ENCODE measurements around the gene CTRB1.
"Not testable (repeated sequence)": the region's sequence is repeated elsewhere in the genome, so short reads cannot be mapped to it uniquely, and the experiment has no call there.

Gene CTRB1

GRCh38 chr16:75241955-75242354 is 23.2 kb downstream of the CTRB1 start:
- no CpG with 5 or more reads among the region's 13 CpGs for WGBS (ENCODE audit: extremely low coverage, insufficient coverage, low lambda C conversion rate)

GRCh38 chr16:75242436-75243078 is 23.8 kb downstream of the CTRB1 start:
- H3K9ac ChIP-seq (ENCODE audit: low read length); H3K27me3 ChIP-seq (ENCODE audit: insufficient read depth, low read length, poor library complexity); H2AK5ac ChIP-seq (ENCODE audit: low read length); H4K5ac ChIP-seq (ENCODE audit: low read length); H2BK120ac ChIP-seq (ENCODE audit: low read depth, low read length); H3K18ac ChIP-seq (ENCODE audit: low read length); H3K23ac ChIP-seq (ENCODE audit: low read length); H3K56ac ChIP-seq (ENCODE audit: low read length); H2BK5ac ChIP-seq (ENCODE audit: low read length); H3K27ac ChIP-seq (ENCODE audit: low read depth, low read length); H2BK15ac ChIP-seq (replicated peaks; ENCODE audit: low read depth); H3K36me3 ChIP-seq (ENCODE audit: control insufficient read depth, insufficient read depth, low read length); DNase-seq; H3K4ac ChIP-seq (ENCODE audit: low read depth, low read length); H3K4me2 ChIP-seq (ENCODE audit: low read length); H3K4me3 ChIP-seq (ENCODE audit: low read length); H4K8ac ChIP-seq (ENCODE audit: low read depth, low read length): not testable (repeated sequence)
- H3K4me1 ChIP-seq (ENCODE audit: control insufficient read depth, low read depth, low read length), result peaks cover 16% of the 10 kb centered on the region
- no CpG with 5 or more reads among the region's 27 CpGs for WGBS (ENCODE audit: extremely low coverage, insufficient coverage, low lambda C conversion rate)
- peaks cover 84% of the 10 kb centered on the region for H3K79me2 ChIP-seq (ENCODE audit: control insufficient read depth, insufficient read depth, low read length)
- H3K79me1 ChIP-seq (ENCODE audit: low read length), result peaks cover 27% of the 10 kb centered on the region

More at GRCh38 chr16:75241955-75242354, 23.2 kb downstream of the CTRB1 start:
- Histone ChIP-seq H3K4ac (ENCODE audit: low read depth, low read length) (no peak overlapping the region), H3K27me3 (ENCODE audit: insufficient read depth, low read length, poor library complexity) (no peaks in the 10 kb centered on the region), H2AK5ac (ENCODE audit: low read length) (no peak overlapping the region), H2BK15ac (replicated peaks; ENCODE audit: low read depth) (no peak overlapping the region), H3K9ac (ENCODE audit: low read length) (no peak overlapping the region), H3K4me3 (ENCODE audit: low read length) (no peak overlapping the region), H4K5ac (ENCODE audit: low read length) (no peak overlapping the region), H3K36me3 (ENCODE audit: control insufficient read depth, insufficient read depth, low read length) (peaks cover 7% of the 10 kb centered on the region), H2BK5ac (ENCODE audit: low read length) (no peak overlapping the region), H3K4me1 (ENCODE audit: control insufficient read depth, low read depth, low read length) (peaks cover 13% of the 10 kb centered on the region), H3K56ac (ENCODE audit: low read length) (no peak overlapping the region), H3K27ac (ENCODE audit: low read depth, low read length) (no peak overlapping the region), H2BK120ac (ENCODE audit: low read depth, low read length) (no peak overlapping the region), H4K8ac (ENCODE audit: low read depth, low read length) (no peak overlapping the region), H3K79me2 (ENCODE audit: control insufficient read depth, insufficient read depth, low read length) (peaks cover 78% of the 10 kb centered on the region), H3K4me2 (ENCODE audit: low read length) (no peak overlapping the region), H3K18ac (ENCODE audit: low read length) (no peak overlapping the region), H3K23ac (ENCODE audit: low read length) (no peak overlapping the region), H3K79me1 (ENCODE audit: low read length) (peaks cover 26% of the 10 kb centered on the region)
- no peak for DNase-seq

- Histone ChIP-seq H3K79me1 (ENCODE audit: low read length) (peaks cover 28% of the 10 kb centered on the region), H3K79me2 (ENCODE audit: control insufficient read depth, insufficient read depth, low read length) (peaks cover 89% of the 10 kb centered on the region), H3K4me2 (ENCODE audit: low read length) (no peak overlapping the region), H2BK120ac (ENCODE audit: low read depth, low read length) (no peak overlapping the region), H4K5ac (ENCODE audit: low read length) (no peak overlapping the region), H3K9ac (ENCODE audit: low read length) (peak overlapping the region; percentile 24), H3K27ac (ENCODE audit: low read depth, low read length) (no peak overlapping the region), H3K36me3 (ENCODE audit: control insufficient read depth, insufficient read depth, low read length) (peaks cover 7% of the 10 kb centered on the region), H3K56ac (ENCODE audit: low read length) (peak overlapping the region; percentile 81), H3K4me1 (ENCODE audit: control insufficient read depth, low read depth, low read length) (peaks cover 16% of the 10 kb centered on the region), H2BK5ac (ENCODE audit: low read length) (no peak overlapping the region), H2AK5ac (ENCODE audit: low read length) (no peak overlapping the region), H3K18ac (ENCODE audit: low read length) (peak overlapping the region; percentile 31), H3K4me3 (ENCODE audit: low read length) (no peak overlapping the region), H4K8ac (ENCODE audit: low read depth, low read length) (no peak overlapping the region), H3K27me3 (ENCODE audit: insufficient read depth, low read length, poor library complexity) (no peaks in the 10 kb centered on the region), H2BK15ac (replicated peaks; ENCODE audit: low read depth) (no peak overlapping the region), H3K4ac (ENCODE audit: low read depth, low read length) (no peak overlapping the region), H3K23ac (ENCODE audit: low read length) (peak overlapping the region; percentile 24)
- DNase-seq, result no peak
- WGBS (ENCODE audit: extremely low coverage, insufficient coverage, low lambda C conversion rate), result no CpG with 5 or more reads among the region's 20 CpGs
These were observed 25.0 kb downstream of the CTRB1 start for GRCh38 chr16:75243667-75244224.

GRCh38 chr16:75244225-75244809 is 25.5 kb downstream of the CTRB1 start:
- no peak overlapping the region for H4K5ac ChIP-seq (ENCODE audit: low read length)
- H3K9ac ChIP-seq (ENCODE audit: low read length), result peak overlapping the region; percentile 59
- DNase-seq, result no peak
- H3K18ac ChIP-seq (ENCODE audit: low read length), result peak overlapping the region; percentile 31
- H3K79me2 ChIP-seq (ENCODE audit: control insufficient read depth, insufficient read depth, low read length), result peaks cover 89% of the 10 kb centered on the region
- no peak overlapping the region for H3K4me3 ChIP-seq (ENCODE audit: low read length)
- H3K4ac ChIP-seq (ENCODE audit: low read depth, low read length), result peak overlapping the region; percentile 31
- peak overlapping the region; percentile 97 for H3K23ac ChIP-seq (ENCODE audit: low read length)
- no peak overlapping the region for H3K4me2 ChIP-seq (ENCODE audit: low read length)
- H2AK5ac ChIP-seq (ENCODE audit: low read length), result peak overlapping the region; percentile 82
- peak overlapping the region; percentile 92 for H3K27ac ChIP-seq (ENCODE audit: low read depth, low read length)
- H2BK5ac ChIP-seq (ENCODE audit: low read length), result peak overlapping the region; percentile 80
- no CpG with 5 or more reads among the region's 7 CpGs for WGBS (ENCODE audit: extremely low coverage, insufficient coverage, low lambda C conversion rate)
- H4K8ac ChIP-seq (ENCODE audit: low read depth, low read length), result no peak overlapping the region
- H3K4me1 ChIP-seq (ENCODE audit: control insufficient read depth, low read depth, low read length), result peaks cover 16% of the 10 kb centered on the region
- no peak overlapping the region for H2BK15ac ChIP-seq (replicated peaks; ENCODE audit: low read depth)
- H2BK120ac ChIP-seq (ENCODE audit: low read depth, low read length), result no peak overlapping the region
- no peaks in the 10 kb centered on the region for H3K27me3 ChIP-seq (ENCODE audit: insufficient read depth, low read length, poor library complexity)
- H3K36me3 ChIP-seq (ENCODE audit: control insufficient read depth, insufficient read depth, low read length), result peaks cover 7% of the 10 kb centered on the region
- peak overlapping the region; percentile 81 for H3K56ac ChIP-seq (ENCODE audit: low read length)
- H3K79me1 ChIP-seq (ENCODE audit: low read length), result peaks cover 30% of the 10 kb centered on the region

- Histone ChIP-seq H3K79me1 (ENCODE audit: low read length) (peaks cover 29% of the 10 kb centered on the region), H3K4me2 (ENCODE audit: low read length) (no peak overlapping the region), H3K79me2 (ENCODE audit: control insufficient read depth, insufficient read depth, low read length) (peaks cover 89% of the 10 kb centered on the region), H2BK5ac (ENCODE audit: low read length) (peak overlapping the region; percentile 80), H3K27ac (ENCODE audit: low read depth, low read length) (peak overlapping the region; percentile 92), H2AK5ac (ENCODE audit: low read length) (peak overlapping the region; percentile 82), H2BK15ac (replicated peaks; ENCODE audit: low read depth) (no peak overlapping the region), H3K4me3 (ENCODE audit: low read length) (no peak overlapping the region), H3K23ac (ENCODE audit: low read length) (peak overlapping the region; percentile 56), H3K56ac (ENCODE audit: low read length) (peak overlapping the region; percentile 84), H3K27me3 (ENCODE audit: insufficient read depth, low read length, poor library complexity) (no peaks in the 10 kb centered on the region), H4K8ac (ENCODE audit: low read depth, low read length) (no peak overlapping the region), H2BK120ac (ENCODE audit: low read depth, low read length) (peak overlapping the region; percentile 10), H4K5ac (ENCODE audit: low read length) (no peak overlapping the region), H3K36me3 (ENCODE audit: control insufficient read depth, insufficient read depth, low read length) (peaks cover 7% of the 10 kb centered on the region), H3K18ac (ENCODE audit: low read length) (peak overlapping the region; percentile 39), H3K9ac (ENCODE audit: low read length) (peak overlapping the region; percentile 59), H3K4ac (ENCODE audit: low read depth, low read length) (peak overlapping the region; percentile 31), H3K4me1 (ENCODE audit: control insufficient read depth, low read depth, low read length) (peaks cover 18% of the 10 kb centered on the region)
- DNase-seq, result peak; percentile 98
- no CpG with 5 or more reads among the region's 25 CpGs for WGBS (ENCODE audit: extremely low coverage, insufficient coverage, low lambda C conversion rate)
These were observed 26.3 kb downstream of the CTRB1 start for GRCh38 chr16:75244844-75245758.

All from mesendoderm (in vitro differentiated cells).